ENCODE measurements around the gene YDJC. TPM values are rescaled to one million over a fixed set of nuclear protein-coding genes. Genes with fewer than 3 reads are reported as not detected.
A peak's percentile ranks its signal among the peaks of the same experiment; 100 is the strongest.

YDJC gene
- total RNA-seq, 1 donor from 2014 or later = 51.4 TPM

DNA sequence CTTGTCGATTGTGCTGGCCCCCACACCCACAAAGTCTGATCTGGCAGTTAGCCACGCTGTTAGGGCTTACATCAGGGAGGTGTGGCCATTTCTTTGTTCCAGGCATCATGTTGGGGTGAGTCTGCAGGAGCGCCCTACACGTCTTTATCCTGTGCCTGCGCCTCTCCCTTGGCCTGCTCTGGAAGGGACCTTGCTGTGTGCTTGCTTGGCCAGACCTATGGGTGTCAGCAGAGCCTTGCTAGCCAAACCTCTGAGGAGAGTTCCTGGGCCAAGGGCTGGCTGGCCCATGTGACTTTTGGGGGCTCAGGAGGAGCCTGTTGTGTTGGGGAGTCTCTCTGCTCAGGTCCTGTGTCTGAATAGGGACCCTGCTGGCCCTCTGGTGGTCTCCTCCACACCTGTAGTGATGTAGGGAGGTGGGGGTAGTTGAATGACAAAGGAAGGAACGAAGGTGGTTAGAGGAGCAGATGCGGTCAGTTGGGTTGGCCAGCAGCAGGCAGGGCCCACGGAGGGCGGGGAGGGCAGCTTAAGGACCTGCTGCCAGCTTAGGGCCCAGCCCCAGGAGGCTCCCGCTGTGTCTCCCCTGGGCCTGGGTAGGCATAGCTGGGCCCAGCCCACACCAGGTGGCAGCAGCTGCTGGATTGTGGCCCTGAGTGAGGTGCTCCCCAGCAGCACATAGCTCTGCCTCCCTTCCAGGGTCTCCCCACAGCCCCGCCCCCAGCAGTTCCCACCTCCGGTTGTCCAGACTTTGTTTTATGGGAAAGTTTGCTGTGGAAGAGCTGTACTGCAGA is 43.9 kb upstream of the YDJC start:
- ATAC-seq (ENCODE audit: low read depth) (no peak), DNase-seq (no peak)
- peaks cover 7% of the 10 kb centered on the region for H3K4me1 Mint-ChIP-seq
- H3K27me3 Mint-ChIP-seq = no peaks in the 10 kb centered on the region
- no peak for TF ChIP-seq CTCF (IDR thresholded peaks at IDR 0.05)
- CTCF ChIA-PET = no interaction called here
- POLR2A ChIA-PET = no interaction called here
- H3K9me3 Mint-ChIP-seq = no peaks in the 10 kb centered on the region
- H3K27ac Mint-ChIP-seq = no peak overlapping the region
- H3K4me3 Mint-ChIP-seq = no peak overlapping the region
- intact Hi-C loops (cut with micrococcal nuclease) = no loop called here
- H3K36me3 Mint-ChIP-seq (ENCODE audit: low read depth) = peaks cover 79% of the 10 kb centered on the region

- no peaks in the 10 kb centered on the region for H3K9me3 Mint-ChIP-seq
- DNase-seq (no peak), ATAC-seq (ENCODE audit: low read depth) (no peak)
- POLR2A ChIA-PET = no interaction called here
- H3K4me3 Mint-ChIP-seq = no peak overlapping the region
- CTCF ChIA-PET = interaction anchor here (1.3 kb wide), 1 partner anchor 266 kb away, joined by 3 read pairs; no protein-coding TSS in a partner anchor
- H3K36me3 Mint-ChIP-seq (ENCODE audit: low read depth) = peaks cover 67% of the 10 kb centered on the region
- no peaks in the 10 kb centered on the region for H3K27me3 Mint-ChIP-seq
- TF ChIP-seq CTCF (IDR thresholded peaks at IDR 0.05) = no peak
- peak overlapping the region; percentile 50 for H3K27ac Mint-ChIP-seq
- H3K4me1 Mint-ChIP-seq = peaks cover 13% of the 10 kb centered on the region
- intact Hi-C loops (cut with micrococcal nuclease) = no loop called here
Observed at GRCh38 chr22:21672107-21672629, 42.3 kb upstream of the YDJC start.

- Mint-ChIP-seq H3K4me3 (no peak overlapping the region), H3K27ac (no peak overlapping the region), H3K27me3 (no peaks in the 10 kb centered on the region), H3K36me3 (ENCODE audit: low read depth) (peaks cover 47% of the 10 kb centered on the region), H3K9me3 (no peaks in the 10 kb centered on the region), H3K4me1 (peaks cover 27% of the 10 kb centered on the region)
- ATAC-seq (ENCODE audit: low read depth) (no peak), DNase-seq (no peak)
- ChIA-PET POLR2A (no interaction called here), CTCF (no interaction called here)
- intact Hi-C loops (cut with micrococcal nuclease) = loop anchor here (5.0 kb wide), 1 partner anchor 198 kb away; the partner anchor contains the start of gene MAPK1
- TF ChIP-seq CTCF (IDR thresholded peaks at IDR 0.05) = no peak
Observed at GRCh38 chr22:21669026-21669425, 39.2 kb upstream of the YDJC start.

DNA sequence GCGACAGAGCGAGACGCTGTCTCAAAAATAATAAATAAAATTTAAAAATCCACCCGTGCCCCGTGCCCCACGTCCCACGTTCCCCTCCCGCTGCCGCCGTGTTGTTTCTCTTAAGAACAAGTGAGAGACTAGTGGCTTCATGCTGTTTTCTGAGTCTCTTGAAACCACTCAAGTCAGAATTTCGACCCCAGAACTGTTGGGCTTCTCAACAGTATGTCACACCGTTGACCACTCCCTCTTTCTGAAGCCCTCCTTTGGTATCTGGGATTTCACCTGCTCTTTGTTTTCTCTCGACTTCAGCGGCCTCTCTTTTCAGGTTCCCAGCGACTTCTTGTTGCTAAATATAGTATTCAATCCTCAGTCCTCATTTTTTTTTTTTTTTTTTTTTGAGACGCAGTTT is 37.0 kb upstream of the YDJC start:
- DNase-seq (no peak), ATAC-seq (ENCODE audit: low read depth) (no peak)
- ChIA-PET CTCF (no interaction called here), POLR2A (interaction anchor here (2.7 to 3.6 kb wide), 2 partner anchors 24 to 38 kb away, joined by 20 to 27 read pairs; partner anchors contain the start of genes SDF2L1 and YDJC)
- H3K27me3 Mint-ChIP-seq = no peaks in the 10 kb centered on the region
- H3K36me3 Mint-ChIP-seq (ENCODE audit: low read depth) = peaks cover 27% of the 10 kb centered on the region
- H3K27ac Mint-ChIP-seq = peak overlapping the region; percentile 50
- no peak for TF ChIP-seq CTCF (IDR thresholded peaks at IDR 0.05)
- intact Hi-C loops (cut with micrococcal nuclease) = loop anchor here (1.0 to 5.0 kb wide), 4 partner anchors 9 to 201 kb away; partner anchors contain the start of genes MAPK1 and YPEL1
- H3K9me3 Mint-ChIP-seq = no peaks in the 10 kb centered on the region
- peaks cover 25% of the 10 kb centered on the region for H3K4me1 Mint-ChIP-seq
- peak overlapping the region; percentile 99 for H3K4me3 Mint-ChIP-seq

Data from activated B cell treated with CpG ODN at 0.5 μM for 24 hours (primary cell).